Panc1 (cell line): ENCODE measurements around the gene GPR55.

Experiments used
- POLR2AphosphoS5 ChIP-seq: IDR thresholded peaks from 2 replicates; pipeline ENCODE4 v1.6.1; 2012; ENCODE audit warnings: mild to moderate bottlenecking, low read depth, low read length, moderate library complexity
- TF ChIP-seq, protein P1 (sequence below): fragments of 450-650 bp; IDR thresholded peaks from 2 replicates; pipeline ENCODE4 v1.5.1; 2017; ENCODE audit warnings: mild to moderate bottlenecking
- TF ChIP-seq, protein P2 (sequence below), 2 experiments: IDR thresholded peaks; 2 replicates each; pipeline ENCODE4 v1.6.1; 2011 to 2012; ENCODE audit warnings: low read depth in 2 of 2, control low read depth in 1 of 2, low read length in 1 of 2, mild to moderate bottlenecking in 1 of 2, moderate library complexity in 1 of 2; ENCODE audit not compliant: insufficient read depth in 1 of 2

DNA sequence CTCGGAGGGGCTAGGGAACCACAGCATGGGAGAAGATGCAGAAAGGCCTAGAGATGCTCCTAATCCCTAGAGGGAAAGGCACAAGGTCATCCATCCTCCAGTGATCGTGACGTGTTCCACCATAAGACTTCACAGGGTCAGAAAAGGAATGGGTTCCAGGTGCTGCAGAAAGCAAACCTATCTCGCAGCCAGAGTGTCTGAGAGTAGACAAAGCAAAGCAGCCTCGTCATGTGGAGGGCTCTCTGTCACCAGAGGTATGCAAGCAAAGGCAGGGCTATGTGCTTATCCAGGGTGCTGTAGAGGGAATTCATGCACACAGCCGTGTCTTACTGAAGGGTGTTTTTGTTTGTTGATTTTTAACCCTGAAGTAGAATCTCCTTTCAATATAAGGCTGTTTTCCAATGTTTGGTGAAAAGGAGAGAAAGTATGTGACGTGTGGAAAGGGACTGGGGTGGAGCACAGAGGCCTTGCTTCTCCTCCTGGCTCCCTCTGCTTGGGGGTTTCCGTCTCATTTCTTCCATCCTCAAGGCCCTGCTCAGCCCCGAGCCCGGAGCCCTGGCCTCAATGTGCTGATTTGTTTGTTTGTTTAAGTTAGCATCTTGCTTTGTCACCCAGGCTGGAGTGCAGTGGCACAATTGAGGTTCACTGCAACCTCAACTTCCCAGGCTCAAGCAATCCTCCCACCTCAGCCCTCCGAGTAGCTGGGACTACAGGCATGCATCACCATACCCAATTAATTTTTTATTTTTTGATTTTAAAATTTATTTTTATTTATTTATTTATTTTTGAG is 3.0 kb downstream of the GPR55 start:
- TF ChIP-seq, protein P1, sequence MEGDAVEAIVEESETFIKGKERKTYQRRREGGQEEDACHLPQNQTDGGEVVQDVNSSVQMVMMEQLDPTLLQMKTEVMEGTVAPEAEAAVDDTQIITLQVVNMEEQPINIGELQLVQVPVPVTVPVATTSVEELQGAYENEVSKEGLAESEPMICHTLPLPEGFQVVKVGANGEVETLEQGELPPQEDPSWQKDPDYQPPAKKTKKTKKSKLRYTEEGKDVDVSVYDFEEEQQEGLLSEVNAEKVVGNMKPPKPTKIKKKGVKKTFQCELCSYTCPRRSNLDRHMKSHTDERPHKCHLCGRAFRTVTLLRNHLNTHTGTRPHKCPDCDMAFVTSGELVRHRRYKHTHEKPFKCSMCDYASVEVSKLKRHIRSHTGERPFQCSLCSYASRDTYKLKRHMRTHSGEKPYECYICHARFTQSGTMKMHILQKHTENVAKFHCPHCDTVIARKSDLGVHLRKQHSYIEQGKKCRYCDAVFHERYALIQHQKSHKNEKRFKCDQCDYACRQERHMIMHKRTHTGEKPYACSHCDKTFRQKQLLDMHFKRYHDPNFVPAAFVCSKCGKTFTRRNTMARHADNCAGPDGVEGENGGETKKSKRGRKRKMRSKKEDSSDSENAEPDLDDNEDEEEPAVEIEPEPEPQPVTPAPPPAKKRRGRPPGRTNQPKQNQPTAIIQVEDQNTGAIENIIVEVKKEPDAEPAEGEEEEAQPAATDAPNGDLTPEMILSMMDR = no peak
- TF ChIP-seq POLR2AphosphoS5 = no peak
- TF ChIP-seq, protein P2, sequence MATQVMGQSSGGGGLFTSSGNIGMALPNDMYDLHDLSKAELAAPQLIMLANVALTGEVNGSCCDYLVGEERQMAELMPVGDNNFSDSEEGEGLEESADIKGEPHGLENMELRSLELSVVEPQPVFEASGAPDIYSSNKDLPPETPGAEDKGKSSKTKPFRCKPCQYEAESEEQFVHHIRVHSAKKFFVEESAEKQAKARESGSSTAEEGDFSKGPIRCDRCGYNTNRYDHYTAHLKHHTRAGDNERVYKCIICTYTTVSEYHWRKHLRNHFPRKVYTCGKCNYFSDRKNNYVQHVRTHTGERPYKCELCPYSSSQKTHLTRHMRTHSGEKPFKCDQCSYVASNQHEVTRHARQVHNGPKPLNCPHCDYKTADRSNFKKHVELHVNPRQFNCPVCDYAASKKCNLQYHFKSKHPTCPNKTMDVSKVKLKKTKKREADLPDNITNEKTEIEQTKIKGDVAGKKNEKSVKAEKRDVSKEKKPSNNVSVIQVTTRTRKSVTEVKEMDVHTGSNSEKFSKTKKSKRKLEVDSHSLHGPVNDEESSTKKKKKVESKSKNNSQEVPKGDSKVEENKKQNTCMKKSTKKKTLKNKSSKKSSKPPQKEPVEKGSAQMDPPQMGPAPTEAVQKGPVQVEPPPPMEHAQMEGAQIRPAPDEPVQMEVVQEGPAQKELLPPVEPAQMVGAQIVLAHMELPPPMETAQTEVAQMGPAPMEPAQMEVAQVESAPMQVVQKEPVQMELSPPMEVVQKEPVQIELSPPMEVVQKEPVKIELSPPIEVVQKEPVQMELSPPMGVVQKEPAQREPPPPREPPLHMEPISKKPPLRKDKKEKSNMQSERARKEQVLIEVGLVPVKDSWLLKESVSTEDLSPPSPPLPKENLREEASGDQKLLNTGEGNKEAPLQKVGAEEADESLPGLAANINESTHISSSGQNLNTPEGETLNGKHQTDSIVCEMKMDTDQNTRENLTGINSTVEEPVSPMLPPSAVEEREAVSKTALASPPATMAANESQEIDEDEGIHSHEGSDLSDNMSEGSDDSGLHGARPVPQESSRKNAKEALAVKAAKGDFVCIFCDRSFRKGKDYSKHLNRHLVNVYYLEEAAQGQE (IDR thresholded peaks at IDR 0.05; ENCODE audit: insufficient read depth in 1 of 2, low read depth in 2 of 2, low read length in 1 of 2) = no peak
